Jurkat, Clone E6-1 (cell line): ENCODE measurements around the gene PTPN3.
A peak's percentile ranks its signal among the peaks of the same experiment; 100 is the strongest.

Experiments
- DNase-seq: peaks from one replicate; pipeline ENCODE4 v3.0.0-alpha.2; 2011; ENCODE audit warnings: low read depth, low spot score
- H3K4me3 ChIP-seq: 2 replicates; pipeline ENCODE4 v1.5.1; 2011; ENCODE audit warnings: mild to moderate bottlenecking, low read length, control low read depth, moderate library complexity

PTPN3 gene

GRCh38 chr9:109458453-109459211 lies 39.5 kb downstream of the PTPN3 start:
- H3K4me3 ChIP-seq, result peak overlapping the region; percentile 5
- peak; percentile 78 for DNase-seq

GRCh38 chr9:109456811-109457210 lies 41.3 kb downstream of the PTPN3 start:
- no peak for DNase-seq
- H3K4me3 ChIP-seq, result no peak overlapping the region

GRCh38 chr9:109455861-109456260 lies 42.2 kb downstream of the PTPN3 start:
- no peak overlapping the region for H3K4me3 ChIP-seq

GRCh38 chr9:109455391-109455790 lies 42.7 kb downstream of the PTPN3 start:
- no peak for DNase-seq

More at GRCh38 chr9:109455861-109456260, 42.2 kb downstream of the PTPN3 start:
- DNase-seq, result peak; percentile 75

GRCh38 chr9:109454601-109455155 lies 43.4 kb downstream of the PTPN3 start:
- no peak overlapping the region for H3K4me3 ChIP-seq
- DNase-seq, result no peak

More at GRCh38 chr9:109455391-109455790, 42.7 kb downstream of the PTPN3 start:
- no peak overlapping the region for H3K4me3 ChIP-seq

GRCh38 chr9:109454041-109454440 lies 44.1 kb downstream of the PTPN3 start:
- no peak overlapping the region for H3K4me3 ChIP-seq
- DNase-seq, result no peak

- no peak overlapping the region for H3K4me3 ChIP-seq
- DNase-seq, result no peak
Observed at GRCh38 chr9:109453210-109453842, 44.8 kb downstream of the PTPN3 start.

GRCh38 chr9:109452761-109453160 lies 45.3 kb downstream of the PTPN3 start:
- no peak overlapping the region for H3K4me3 ChIP-seq
- no peak for DNase-seq

GRCh38 chr9:109451311-109452025 lies 46.6 kb downstream of the PTPN3 start:
- no peak for DNase-seq

GRCh38 chr9:109450346-109450745 lies 47.8 kb downstream of the PTPN3 start:
- DNase-seq, result no peak

More at GRCh38 chr9:109451311-109452025, 46.6 kb downstream of the PTPN3 start:
- no peak overlapping the region for H3K4me3 ChIP-seq

GRCh38 chr9:109449036-109449798 lies 48.9 kb downstream of the PTPN3 start:
- DNase-seq, result no peak

More at GRCh38 chr9:109450346-109450745, 47.8 kb downstream of the PTPN3 start:
- no peak overlapping the region for H3K4me3 ChIP-seq

GRCh38 chr9:109448223-109448622 lies 49.9 kb downstream of the PTPN3 start:
- DNase-seq, result no peak
- H3K4me3 ChIP-seq, result peak overlapping the region; percentile 20; the same call in 1 of the 2 replicates

More at GRCh38 chr9:109449036-109449798, 48.9 kb downstream of the PTPN3 start:
- H3K4me3 ChIP-seq, result no peak overlapping the region

GRCh38 chr9:109447329-109448076 lies 50.6 kb downstream of the PTPN3 start:
- peak overlapping the region; percentile 20; the same call in 1 of the 2 replicates for H3K4me3 ChIP-seq
- DNase-seq, result peak; percentile 90

- DNase-seq, result no peak
- no peak overlapping the region for H3K4me3 ChIP-seq
Observed at GRCh38 chr9:109444771-109445320, 53.3 kb downstream of the PTPN3 start.

- H3K4me3 ChIP-seq, result no peak overlapping the region
- no peak for DNase-seq
Observed at GRCh38 chr9:109442716-109443115, 55.4 kb downstream of the PTPN3 start.

- no peak for DNase-seq
- H3K4me3 ChIP-seq, result no peak overlapping the region
Observed at GRCh38 chr9:109441296-109441695, 56.8 kb downstream of the PTPN3 start.

- H3K4me3 ChIP-seq, result no peak overlapping the region; the same call in 1 of the 2 replicates
- DNase-seq, result peak; percentile 93
Observed at GRCh38 chr9:109440797-109441287, 57.3 kb downstream of the PTPN3 start.

GRCh38 chr9:109440117-109440515 lies 58.0 kb downstream of the PTPN3 start:
- no peak overlapping the region for H3K4me3 ChIP-seq
- no peak for DNase-seq
